ENCODE measurements around the gene SETD1B. TPM values are rescaled to one million over a fixed set of nuclear protein-coding genes. Genes with fewer than 3 reads are reported as not detected.

The SETD1B gene
- total RNA-seq, 4 donors from 2014 or later = 9.4 to 27.1 (median 19.9) TPM

GRCh38 chr12:121801595-121802484 lies 2.0 kb upstream of the SETD1B start:
- H3K9me3 ChIP-seq = no peaks in the 10 kb centered on the region
- H3K27me3 ChIP-seq = no peaks in the 10 kb centered on the region
- no peak for TF ChIP-seq POLR2A (IDR thresholded peaks at IDR 0.05; ENCODE audit: low read depth)
- TF ChIP-seq POLR2AphosphoS5 (IDR thresholded peaks at IDR 0.05) = no peak
- no peak for TF ChIP-seq CTCF (IDR thresholded peaks at IDR 0.05)
- TF ChIP-seq EP300 (IDR thresholded peaks at IDR 0.05) = no peak
- peak overlapping the region; percentile 97 to 100 (median 100) for H3K27ac ChIP-seq (replicated peaks in 1 of 4)
- intact Hi-C loops (cut with DNase I) = no loop called here
- peaks cover 0 to 4% (median 0%) of the 10 kb centered on the region in 4 donors for H3K36me3 ChIP-seq
- DNase-seq (ENCODE audit: extremely low spot score) = no peak
- peaks cover 43 to 57% (median 47%) of the 10 kb centered on the region in 4 donors for H3K4me1 ChIP-seq
- 2% methylated on average over 18 of the region's 18 CpGs for WGBS
- peak overlapping the region; percentile 65 to 94 (median 84) for H3K4me3 ChIP-seq

- Histone ChIP-seq H3K9me3 (no peaks in the 10 kb centered on the region), H3K4me3 (peak overlapping the region; percentile 65 to 94 (median 84)), H3K27me3 (no peaks in the 10 kb centered on the region), H3K27ac (replicated peaks in 1 of 4) (peak overlapping the region; percentile 97 to 100 (median 100)), H3K36me3 (peaks cover 0 to 10% (median under 1%) of the 10 kb centered on the region in 4 donors), H3K4me1 (peaks cover 44 to 57% (median 47%) of the 10 kb centered on the region in 4 donors)
- intact Hi-C loops (cut with DNase I) = no loop called here
- 0% methylated on average over 1 of the region's 1 CpG for WGBS
- no peak for TF ChIP-seq CTCF (IDR thresholded peaks at IDR 0.05)
- no peak for TF ChIP-seq POLR2AphosphoS5 (IDR thresholded peaks at IDR 0.05)
- no peak for TF ChIP-seq POLR2A (IDR thresholded peaks at IDR 0.05; ENCODE audit: low read depth)
- no peak for TF ChIP-seq EP300 (IDR thresholded peaks at IDR 0.05)
- no peak for DNase-seq (ENCODE audit: extremely low spot score)
Observed at GRCh38 chr12:121802485-121802842, 1.3 kb upstream of the SETD1B start.

GRCh38 chr12:121802843-121803698 lies 738 bp upstream of the SETD1B start:
- H3K36me3 ChIP-seq = peaks cover 0 to 17% (median 6%) of the 10 kb centered on the region in 4 donors
- peak; percentile 99 for DNase-seq (ENCODE audit: extremely low spot score)
- peaks cover 43 to 57% (median 47%) of the 10 kb centered on the region in 4 donors for H3K4me1 ChIP-seq
- peak; percentile 95 for TF ChIP-seq POLR2A (IDR thresholded peaks at IDR 0.05; ENCODE audit: low read depth)
- peak in 1 of 2 donors; percentile 92 for TF ChIP-seq POLR2AphosphoS5 (IDR thresholded peaks at IDR 0.05)
- TF ChIP-seq CTCF (IDR thresholded peaks at IDR 0.05) = no peak
- intact Hi-C loops (cut with DNase I) = no loop called here
- H3K27ac ChIP-seq (replicated peaks in 1 of 4) = peak overlapping the region; percentile 97 to 100 (median 100)
- no peaks in the 10 kb centered on the region for H3K9me3 ChIP-seq
- no peaks in the 10 kb centered on the region for H3K27me3 ChIP-seq
- WGBS = under 1% methylated on average over 45 of the region's 65 CpGs
- H3K4me3 ChIP-seq = peak overlapping the region; percentile 65 to 94 (median 84)

GRCh38 chr12:121804417-121805111 lies 755 bp downstream of the SETD1B start:
- Histone ChIP-seq H3K27me3 (no peaks in the 10 kb centered on the region), H3K4me1 (peaks cover 29 to 44% (median 38%) of the 10 kb centered on the region in 4 donors), H3K9me3 (no peaks in the 10 kb centered on the region), H3K27ac (replicated peaks in 1 of 4) (peak overlapping the region; percentile 97 to 100 (median 100)), H3K36me3 (peaks cover 10 to 31% (median 21%) of the 10 kb centered on the region in 4 donors), H3K4me3 (peak overlapping the region; percentile 65 to 94 (median 84))
- intact Hi-C loops (cut with DNase I) = no loop called here
- TF ChIP-seq POLR2AphosphoS5 (IDR thresholded peaks at IDR 0.05) = no peak
- TF ChIP-seq POLR2A (IDR thresholded peaks at IDR 0.05; ENCODE audit: low read depth) = no peak
- TF ChIP-seq EP300 (IDR thresholded peaks at IDR 0.05) = no peak
- no peak for TF ChIP-seq CTCF (IDR thresholded peaks at IDR 0.05)
- DNase-seq (ENCODE audit: extremely low spot score) = no peak
- 0% methylated on average over 15 of the region's 63 CpGs for WGBS
